H1 (cell line): Measurements from ENCODE around the gene SMARCD1. TPM values are rescaled to one million over a fixed set of nuclear protein-coding genes. Genes with fewer than 3 reads are reported as not detected.
"Not testable (repeated sequence)": the region's sequence is repeated elsewhere in the genome, so short reads cannot be mapped to it uniquely, and the experiment has no call there.

Experiments
- CTCF ChIA-PET: fragments of 300-600 bp; sonication (Branson Sonifier 250); formaldehyde crosslinking; loops from one replicate; lab custom pipeline; 2021; ENCODE audit not compliant: partially characterized antibody; lab: Charles Lee
- POLR2A ChIA-PET: fragments of 300-600 bp; sonication (Branson Sonifier 250); formaldehyde crosslinking; loops from one replicate; lab custom pipeline; 2021; ENCODE audit warnings: inconsistent platforms; ENCODE audit not compliant: partially characterized antibody; lab: Charles Lee
- DNase-seq, 2 experiments: peaks; one replicate each; pipeline versions ENCODE4 v3.0.0 to v3.0.0-alpha.2; 2010 to 2022; ENCODE audit warnings: low spot score in 2 of 2, low read depth in 1 of 2, mixed read lengths in 1 of 2
- FAIRE-seq: peaks from 2 replicates; lab custom pipeline; 2011; peaks lifted over from hg19 to GRCh38; lab: Jason Lieb, UNC
- H2AFZ ChIP-seq: 2 replicates; pipeline ENCODE4 v1.8.1; 2012; ENCODE audit warnings: low read length, inconsistent platforms
- H2AK5ac ChIP-seq: 2 replicates; pipeline ENCODE4 v1.6.1; 2013; ENCODE audit warnings: low read depth, low read length
- H2BK120ac ChIP-seq: replicated peaks from 2 replicates; pipeline ENCODE3; 2013; ENCODE audit warnings: low read depth, low read length, inconsistent platforms
- H2BK12ac ChIP-seq: 2 replicates; pipeline ENCODE4 v1.6.1; 2013; ENCODE audit warnings: low read depth, low read length
- H2BK15ac ChIP-seq: 2 replicates; pipeline ENCODE4 v1.6.1; 2013; ENCODE audit warnings: low read length
- H2BK20ac ChIP-seq: 2 replicates; pipeline ENCODE4 v1.6.1; 2013; ENCODE audit warnings: low read length
- H2BK5ac ChIP-seq: 2 replicates; pipeline ENCODE4 v1.6.1; 2013; ENCODE audit warnings: low read depth, low read length
- H3K14ac ChIP-seq: 2 replicates; pipeline ENCODE4 v1.6.1; 2013; ENCODE audit warnings: inconsistent platforms; ENCODE audit not compliant: insufficient read length
- H3K18ac ChIP-seq: 2 replicates; pipeline ENCODE4 v1.6.1; 2013; ENCODE audit warnings: low read length; ENCODE audit errors: extremely low read depth
- H3K23ac ChIP-seq: 2 replicates; pipeline ENCODE4 v1.6.1; 2013; ENCODE audit warnings: inconsistent platforms; ENCODE audit not compliant: insufficient read length
- H3K23me2 ChIP-seq: 2 replicates; pipeline ENCODE4 v1.6.1; 2013; ENCODE audit warnings: low read depth, low read length
- H3K27ac ChIP-seq: 2 replicates; pipeline ENCODE4 v1.6.1; 2011; ENCODE audit warnings: low read depth, low read length, inconsistent platforms
- H3K27me3 ChIP-seq, 4 experiments: replicated peaks in 1 of 4; 1 replicate in 1 of 4; 2 replicates in 3 of 4; pipeline versions ENCODE4 v1.6.1 to v1.8.1; 2011 to 2013; ENCODE audit warnings: low read length in 3 of 4, mild to moderate bottlenecking in 3 of 4, inconsistent platforms in 2 of 4, mixed read lengths in 2 of 4, moderate library complexity in 1 of 4; ENCODE audit not compliant: control insufficient read depth in 3 of 4, insufficient read depth in 3 of 4; ENCODE audit errors: extremely low read depth in 1 of 4
- H3K36me3 ChIP-seq, 4 experiments: 2 replicates each; pipeline versions ENCODE4 v1.6.1 to v1.8.1; 2011 to 2013; ENCODE audit warnings: mild to moderate bottlenecking in 4 of 4, low read length in 3 of 4, moderate library complexity in 2 of 4, control low read depth in 1 of 4, inconsistent platforms in 1 of 4; ENCODE audit not compliant: insufficient read depth in 4 of 4, control insufficient read depth in 2 of 4
- H3K4ac ChIP-seq: replicated peaks from 2 replicates; pipeline ENCODE3; 2013; ENCODE audit warnings: low read length, low read depth, mixed read lengths, inconsistent platforms; ENCODE audit not compliant: insufficient read length
- H3K4me1 ChIP-seq, 4 experiments: replicated peaks in 1 of 4; 1 replicate in 1 of 4; 2 replicates in 3 of 4; pipeline versions ENCODE4 v1.6.1 to v1.8.1; 2011 to 2013; ENCODE audit warnings: low read length in 3 of 4, inconsistent platforms in 2 of 4, mixed read lengths in 1 of 4; ENCODE audit not compliant: insufficient read depth in 4 of 4, control insufficient read depth in 3 of 4
- H3K4me2 ChIP-seq, 2 experiments: 2 replicates each; pipeline versions ENCODE4 v1.6.1 to v1.8.1; 2011 to 2013; ENCODE audit warnings: low read depth in 2 of 2, low read length in 2 of 2, control low read depth in 1 of 2, inconsistent platforms in 1 of 2, mild to moderate bottlenecking in 1 of 2; ENCODE audit not compliant: insufficient read depth in 1 of 2
- H3K4me3 ChIP-seq, 4 experiments: fragments of 200-600, 300-600 bp in 1 of 4; sonication (generic), shearing (Covaris generic), sonication (Bioruptor Twin) in 1 of 4; 2 replicates each; pipeline versions ENCODE4 v1.5.1 to v1.8.1; 2011 to 2016; ENCODE audit warnings: low read length in 4 of 4, low read depth in 3 of 4, control low read depth in 2 of 4, inconsistent platforms in 2 of 4, mild to moderate bottlenecking in 2 of 4, mixed read lengths in 1 of 4, moderate library complexity in 1 of 4; ENCODE audit not compliant: insufficient read depth in 2 of 4; ENCODE audit errors: extremely low read depth in 1 of 4
- H3K56ac ChIP-seq: replicated peaks from 2 replicates; pipeline ENCODE3; 2013; ENCODE audit warnings: low read depth, mild to moderate bottlenecking, mixed read lengths, low read length, inconsistent platforms; ENCODE audit not compliant: insufficient read length
- H3K79me1 ChIP-seq: 2 replicates; pipeline ENCODE4 v1.6.1; 2013; ENCODE audit warnings: low read depth, low read length, control low read depth
- H3K79me2 ChIP-seq, 2 experiments: 2 replicates each; pipeline versions ENCODE4 v1.6.1 to v1.8.1; 2012 to 2013; ENCODE audit warnings: low read length in 2 of 2, mild to moderate bottlenecking in 2 of 2, inconsistent platforms in 1 of 2; ENCODE audit not compliant: insufficient read depth in 2 of 2, control insufficient read depth in 1 of 2
- H3K9ac ChIP-seq, 4 experiments: replicated peaks in 1 of 4; 1 replicate in 1 of 4; 2 replicates in 3 of 4; pipeline versions ENCODE4 v1.6.1 to v1.8.1; 2011 to 2013; ENCODE audit warnings: low read depth in 3 of 4, low read length in 3 of 4, control low read depth in 2 of 4, mild to moderate bottlenecking in 2 of 4, moderate library complexity in 2 of 4, inconsistent platforms in 1 of 4; ENCODE audit errors: extremely low read depth in 1 of 4
- H3K9me3 ChIP-seq, 2 experiments: 2 replicates each; pipeline versions ENCODE4 v1.6.1 to v1.8.1; 2012 to 2013; ENCODE audit warnings: mild to moderate bottlenecking in 2 of 2, moderate library complexity in 2 of 2, control low read depth in 1 of 2, inconsistent platforms in 1 of 2, low read depth in 1 of 2, low read length in 1 of 2, mixed read lengths in 1 of 2; ENCODE audit not compliant: insufficient read depth in 2 of 2
- H4K20me1 ChIP-seq, 2 experiments: replicated peaks in 1 of 2; 2 replicates each; pipeline versions ENCODE3 to v1.8.1; 2011 to 2013; ENCODE audit warnings: inconsistent platforms in 2 of 2, low read length in 2 of 2, mild to moderate bottlenecking in 1 of 2; ENCODE audit not compliant: insufficient read depth in 2 of 2, control insufficient read depth in 1 of 2
- H4K5ac ChIP-seq: 2 replicates; pipeline ENCODE4 v1.6.1; 2013; ENCODE audit warnings: low read length, low read depth, mixed read lengths, inconsistent platforms; ENCODE audit not compliant: insufficient read length
- H4K8ac ChIP-seq: 2 replicates; pipeline ENCODE4 v1.8.0; 2013; ENCODE audit warnings: mild to moderate bottlenecking, moderate library complexity, low read length, inconsistent platforms; ENCODE audit not compliant: insufficient read depth; ENCODE audit errors: extremely low read depth
- H4K91ac ChIP-seq: replicated peaks from 2 replicates; pipeline ENCODE3; 2013; ENCODE audit warnings: low read length, mixed read lengths, inconsistent platforms; ENCODE audit not compliant: insufficient read length
- WGBS, 2 experiments: shearing (Covaris generic) in 1 of 2; methylation state at CpG; one replicate each; pipeline versions ENCODE4 v1.1.6 to v1.1.7; 2013 to 2015; ENCODE audit warnings: low lambda C conversion rate in 2 of 2, mixed read lengths in 2 of 2, inconsistent platforms in 1 of 2, low coverage in 1 of 2, missing lambda C conversion rate in 1 of 2; ENCODE audit not compliant: insufficient replicate concordance in 2 of 2, insufficient coverage in 1 of 2, insufficient read length in 1 of 2; ENCODE audit errors: extremely low coverage in 1 of 2, missing lambda C conversion rate in 1 of 2; 5-methylcytosine and 5-hydroxymethylcytosine counted together
- polyA plus RNA-seq, 7 experiments: library from polyadenylated mRNA; depleted of rRNA in 3 of 7; stranded (reverse) in 5 of 7; unstranded in 2 of 7; fragments of >200 nt in 5 of 7; fragments of 200-250 nt in 2 of 7; gene quantifications; 1 replicate in 5 of 7; 2 replicates in 1 of 7; 4 replicates in 1 of 7; pipeline versions ENCODE4 v1.2.1 to v1.2.3, GENCODE V29; 2011 to 2013; ENCODE audit warnings: missing spikeins in 2 of 7, mixed read lengths in 2 of 7
- total RNA-seq: library from RNA; stranded (reverse); fragmentation: NEBNext Ultra II Directional; extraction: Animal tissue kit (Norgen Biotek cat#: 25700); gene quantifications from 2 replicates; pipeline ENCODE4 v1.2.1, GENCODE V29; 2021

The SMARCD1 gene
- total and polyA plus RNA-seq, 2 of the 8 experiments (the other 6 are each of a cell fraction or from before 2014, with no cell fraction given), result 128 to 130 TPM

DNA sequence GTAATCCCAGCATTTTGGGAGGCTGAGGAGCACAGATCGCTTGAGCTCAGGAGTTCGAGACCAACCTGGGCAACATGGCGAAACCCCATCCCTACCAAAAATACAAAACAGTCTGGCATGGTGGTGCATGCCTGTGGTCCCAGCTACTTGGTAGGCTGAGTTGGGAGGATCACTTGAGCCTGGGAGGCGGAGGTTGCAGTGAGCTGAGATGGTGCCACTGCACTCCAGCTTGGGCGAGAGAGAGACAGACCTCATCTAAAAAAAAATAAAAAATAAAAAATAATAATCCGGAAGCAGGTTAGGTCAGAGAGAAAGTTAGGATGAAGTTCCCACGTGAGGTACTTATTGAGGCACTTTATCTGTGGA lies 750 bp upstream of the SMARCD1 start:
- Histone ChIP-seq H3K27me3 (peaks cover 0 to 15% (median 9%) of the 10 kb centered on the region in 4 experiments; a peak in 4 of 7 replicates), H4K20me1 (peaks cover 3 to 13% of the 10 kb centered on the region in 2 experiments), H2BK15ac (peak overlapping the region; percentile 37; the same call in 1 of the 2 replicates), H3K79me2 (peaks cover 0 to 22% of the 10 kb centered on the region in 2 experiments; a peak in 3 of 4 replicates), H3K4me3 (peak overlapping the region; percentile 42 to 88 (median 68)), H2AFZ (peak overlapping the region; percentile 47; the same call in 1 of the 2 replicates), H2BK120ac (peak overlapping the region; percentile 58), H4K5ac (peak overlapping the region; percentile 79), H3K56ac (peak overlapping the region; percentile 33), H3K36me3 (peaks cover 20 to 30% (median 29%) of the 10 kb centered on the region in 4 experiments), H2BK5ac (peak overlapping the region; percentile 90), H3K9ac (peak overlapping the region in 3 of 4 experiments; percentile 52 to 82 (median 54); a peak in 4 of 7 replicates), H3K4me2 (peak overlapping the region; percentile 67 to 95)
- not testable (repeated sequence) for H4K91ac ChIP-seq, H3K23ac ChIP-seq, H4K8ac ChIP-seq, H3K23me2 ChIP-seq, H2BK20ac ChIP-seq, H3K4ac ChIP-seq, H3K18ac ChIP-seq, H3K79me1 ChIP-seq, H3K27ac ChIP-seq, H2BK12ac ChIP-seq, DNase-seq, H3K9me3 ChIP-seq, FAIRE-seq, H3K4me1 ChIP-seq, H3K14ac ChIP-seq, H2AK5ac ChIP-seq
- WGBS, 2 experiments, result 73% methylated on average over 7 of the region's 7 CpGs; no CpG with 5 or more reads in 1 of the 2 experiments
- ChIA-PET POLR2A (interaction anchor here (0.6 to 25.0 kb wide), 22 partner anchors 9 to 343 kb away, joined by 3 to 457 read pairs (median 4); partner anchors contain the start of genes BCDIN3D, CERS5, COX14 and GPD1), CTCF (interaction anchor here (0.6 to 27.3 kb wide), 33 partner anchors 10 to 742 kb away, joined by 3 to 625 read pairs (median 3); partner anchors contain the start of genes AQP5, ASIC1, CERS5 and COX14)
